B cell (primary cell): ENCODE data around the gene GPR137.

Source experiments
- CTCF ChIP-seq: fragments of 200-600 bp; IDR thresholded peaks from one replicate; pipeline ENCODE4 v1.8.0; 2022; ENCODE audit warnings: antibody characterized with exemption, mild to moderate bottlenecking
- EZH2 ChIP-seq: IDR thresholded peaks from 2 replicates; pipeline ENCODE4 v1.6.1; 2012; ENCODE audit warnings: borderline replicate concordance, low read depth, mild to moderate bottlenecking, moderate library complexity, low read length; ENCODE audit not compliant: insufficient read depth, poor library complexity, severe bottlenecking

- no peak for TF ChIP-seq CTCF
- peak; percentile 91 for TF ChIP-seq EZH2
These were observed 6.3 kb downstream of the GPR137 start for GRCh38 chr11:64291752-64292459.
